A549 (cell line): Measurements from ENCODE around the gene MND1. TPM values are rescaled to one million over a fixed set of nuclear protein-coding genes. Genes with fewer than 3 reads are reported as not detected.

ENCODE experiments used
- ATAC-seq, 2 experiments: fragments of 200-7000 bp in 1 of 2; fragments of >200 bp in 1 of 2; cut with Nextera tagmentation in 1 of 2; cut with Tn5 transposase in 1 of 2; 3 replicates each; pipeline versions ENCODE4 v1.8.0 to v1.9.1; 2018 to 2020; ENCODE audit warnings: mild to moderate bottlenecking in 1 of 2, moderate library complexity in 1 of 2
- CTCF ChIA-PET: fragments of 300-600 bp; sonication (Branson Sonifier 250); formaldehyde crosslinking; extraction: SDS; loops from one replicate; lab custom pipeline; 2021; ENCODE audit warnings: antibody characterized with exemption, inconsistent platforms; lab: Yijun Ruan, JAX
- POLR2A ChIA-PET: fragments of 350-600 bp; formaldehyde crosslinking; extraction: SDS; loops from one replicate; lab custom pipeline; 2021; ENCODE audit warnings: antibody characterized with exemption, inconsistent platforms; lab: Yijun Ruan, JAX
- DNase-seq, 2 experiments: peaks; one replicate each; pipeline versions ENCODE4 v3.0.0 to v3.0.0-alpha.2; 2011 to 2016; ENCODE audit warnings: low read depth in 1 of 2, low spot score in 1 of 2
- FAIRE-seq: peaks from 2 replicates; lab custom pipeline; 2011; peaks lifted over from hg19 to GRCh38; lab: Jason Lieb, UNC
- H3K27ac ChIP-seq, 2 experiments: fragments of >200 bp; sonication (Bioruptor Twin); formaldehyde crosslinking; 3 replicates each; pipeline ENCODE4 v1.5.1; 2016 to 2017
- H3K4me1 ChIP-seq: fragments of >200 bp; sonication (Bioruptor Twin); formaldehyde crosslinking; 3 replicates; pipeline ENCODE4 v1.6.1; 2016
- H3K4me2 ChIP-seq: fragments of >200 bp; sonication (Bioruptor Twin); formaldehyde crosslinking; 3 replicates; pipeline ENCODE4 v1.6.1; 2016
- H3K4me3 ChIP-seq: fragments of >200 bp; sonication (Bioruptor Twin); formaldehyde crosslinking; 3 replicates; pipeline ENCODE4 v1.5.1; 2016
- H3K9me3 ChIP-seq: fragments of >200 bp; sonication (Bioruptor Twin); formaldehyde crosslinking; 3 replicates; pipeline ENCODE4 v1.6.1; 2016
- CBX8 ChIP-seq: fragments of 200-600 bp; sonication (generic); IDR thresholded peaks from 2 replicates; pipeline ENCODE4 v1.6.1; 2016
- EHF ChIP-seq: fragments of 250-450 bp; sonication (Bioruptor Pico); IDR thresholded peaks from 2 replicates; pipeline ENCODE4 v1.5.0; 2020; ENCODE audit warnings: mild to moderate bottlenecking
- ESRRA ChIP-seq: fragments of 150-350 bp; IDR thresholded peaks from 2 replicates; pipeline ENCODE4 v1.6.1; 2014; ENCODE audit warnings: mild to moderate bottlenecking, low read length, borderline replicate concordance
- FOSL2 ChIP-seq, 2 experiments: fragments of 450-650 bp in 1 of 2; fragments of >200 bp in 1 of 2; sonication (Bioruptor Twin) in 1 of 2; formaldehyde crosslinking; IDR thresholded peaks; 2 replicates each; pipeline versions ENCODE4 v1.5.0 to v1.6.1; 2016 to 2020; ENCODE audit warnings: mild to moderate bottlenecking in 1 of 2, moderate library complexity in 1 of 2
- HDAC2 ChIP-seq: fragments of 200-600 bp; sonication (generic); IDR thresholded peaks from 2 replicates; pipeline ENCODE4 v1.6.1; 2016
- HEYL ChIP-seq: fragments of 250-450 bp; sonication (Bioruptor Pico); IDR thresholded peaks from 2 replicates; pipeline ENCODE4 v1.8.0; 2021; ENCODE audit warnings: mild to moderate bottlenecking, moderate library complexity
- HOXA7 ChIP-seq: fragments of 250-450 bp; sonication (Bioruptor Pico); IDR thresholded peaks from 2 replicates; pipeline ENCODE4 v1.5.0; 2020; ENCODE audit warnings: mild to moderate bottlenecking, moderate library complexity
- JUN ChIP-seq, 2 experiments: fragments of >200 bp; sonication (Bioruptor Twin); formaldehyde crosslinking; IDR thresholded peaks; 2 replicates in 1 of 2; 3 replicates in 1 of 2; pipeline ENCODE4 v1.6.1; 2016 to 2017
- NR3C1 ChIP-seq: fragments of >200 bp; sonication (Bioruptor Twin); formaldehyde crosslinking; IDR thresholded peaks from 3 replicates; pipeline ENCODE4 v1.6.1; 2017
- PHF8 ChIP-seq: fragments of 200-600 bp; sonication (generic); IDR thresholded peaks from 2 replicates; pipeline ENCODE4 v1.6.1; 2016; ENCODE audit warnings: low read depth, mild to moderate bottlenecking, antibody characterized with exemption, moderate library complexity, borderline replicate concordance
- RAD21 ChIP-seq, 2 experiments: fragments of >200 bp in 1 of 2; sonication (Bioruptor Twin) in 1 of 2; formaldehyde crosslinking in 1 of 2; IDR thresholded peaks in 1 of 2; conservative IDR thresholded peaks in 1 of 2; 2 replicates in 1 of 2; 3 replicates in 1 of 2; pipeline ENCODE4 v1.6.1; 2012 to 2018; ENCODE audit warnings: inconsistent platforms in 1 of 2
- RCOR1 ChIP-seq: fragments of 150-350 bp; IDR thresholded peaks from 2 replicates; pipeline ENCODE4 v1.6.1; 2014; ENCODE audit warnings: antibody characterized with exemption, low read length, low read depth
- RFX5 ChIP-seq: fragments of 450-650 bp; IDR thresholded peaks from 2 replicates; pipeline ENCODE4 v1.7.1; 2014; ENCODE audit warnings: antibody characterized with exemption, mild to moderate bottlenecking, moderate library complexity
- RNF2 ChIP-seq: fragments of 200-600 bp; sonication (generic); IDR thresholded peaks from 2 replicates; pipeline ENCODE4 v1.6.1; 2016; ENCODE audit warnings: low read depth, mild to moderate bottlenecking, antibody characterized with exemption, moderate library complexity, borderline replicate concordance
- TP53 ChIP-seq: fragments of 250-450 bp; sonication (Bioruptor Pico); IDR thresholded peaks from 2 replicates; pipeline ENCODE4 v1.5.0; 2021; ENCODE audit warnings: mild to moderate bottlenecking, moderate library complexity
- ZSCAN20 ChIP-seq: fragments of 250-450 bp; sonication (Bioruptor Pico); IDR thresholded peaks from 2 replicates; pipeline ENCODE4 v1.8.0; 2022; ENCODE audit warnings: mild to moderate bottlenecking, moderate library complexity
- WGBS: methylation state at CpG from one replicate; pipeline ENCODE4 v1.1.6; 2017; ENCODE audit errors: missing lambda C conversion rate; 5-methylcytosine and 5-hydroxymethylcytosine counted together
- polyA plus RNA-seq, 4 experiments: library from polyadenylated mRNA; depleted of rRNA in 3 of 4; stranded (reverse); fragments of >200 nt; fragmentation: RNase III in 1 of 4; extraction: RNeasy Plus Mini Kit Qiagen cat#74134 plus additional on column Dnase treatment in 1 of 4; gene quantifications; 2 replicates in 3 of 4; 3 replicates in 1 of 4; pipeline ENCODE4 v1.2.3, GENCODE V29; 2011 to 2017
- TF ChIP-seq, protein P1 (sequence below): fragments of 150-350 bp; IDR thresholded peaks from 2 replicates; pipeline ENCODE4 v1.6.1; 2014; ENCODE audit warnings: low read depth, mild to moderate bottlenecking, low read length
- TF ChIP-seq, protein P2 (sequence below): fragments of >200 bp; sonication (Bioruptor Twin); formaldehyde crosslinking; IDR thresholded peaks from 3 replicates; pipeline ENCODE4 v1.5.1; 2016
- TF ChIP-seq, protein P3 (sequence below): fragments of >200 bp; sonication (Bioruptor Twin); formaldehyde crosslinking; IDR thresholded peaks from 3 replicates; pipeline ENCODE4 v1.6.1; 2016
- TF ChIP-seq, protein P4 (sequence below): fragments of 250-450 bp; sonication (Bioruptor Pico); IDR thresholded peaks from 2 replicates; pipeline ENCODE4 v1.5.0; 2021; ENCODE audit warnings: mild to moderate bottlenecking, moderate library complexity, borderline replicate concordance
- TF ChIP-seq, protein P5 (sequence below): fragments of >200 bp; sonication (Bioruptor Twin); formaldehyde crosslinking; IDR thresholded peaks from 2 replicates; pipeline ENCODE4 v1.6.1; 2016

The MND1 gene
- polyA plus RNA-seq, 2 of the 4 experiments (the other 2 are of a cell fraction): 16.3 to 16.6 TPM

DNA sequence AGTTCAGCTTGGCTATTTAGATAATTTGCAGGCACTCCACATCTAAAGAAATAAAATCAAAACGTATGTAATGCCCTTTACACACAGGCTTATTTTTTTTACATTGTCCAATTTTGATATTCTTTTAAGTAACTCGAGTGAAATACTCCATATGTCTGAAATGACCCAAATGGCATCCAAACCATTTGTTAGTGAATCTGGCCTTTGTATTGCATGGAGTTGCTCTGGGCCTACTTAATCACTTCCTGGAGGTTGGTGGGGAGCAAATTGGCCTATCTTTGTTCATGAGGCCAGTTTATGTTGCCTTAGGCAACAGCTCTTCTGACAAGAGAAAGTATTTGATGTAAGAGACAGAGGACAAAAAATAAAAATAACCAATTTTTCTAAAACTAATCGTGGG, 74.1 kb downstream of the MND1 start (continued):
- TF ChIP-seq, protein P1, sequence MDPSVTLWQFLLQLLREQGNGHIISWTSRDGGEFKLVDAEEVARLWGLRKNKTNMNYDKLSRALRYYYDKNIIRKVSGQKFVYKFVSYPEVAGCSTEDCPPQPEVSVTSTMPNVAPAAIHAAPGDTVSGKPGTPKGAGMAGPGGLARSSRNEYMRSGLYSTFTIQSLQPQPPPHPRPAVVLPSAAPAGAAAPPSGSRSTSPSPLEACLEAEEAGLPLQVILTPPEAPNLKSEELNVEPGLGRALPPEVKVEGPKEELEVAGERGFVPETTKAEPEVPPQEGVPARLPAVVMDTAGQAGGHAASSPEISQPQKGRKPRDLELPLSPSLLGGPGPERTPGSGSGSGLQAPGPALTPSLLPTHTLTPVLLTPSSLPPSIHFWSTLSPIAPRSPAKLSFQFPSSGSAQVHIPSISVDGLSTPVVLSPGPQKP: no peak

DNA sequence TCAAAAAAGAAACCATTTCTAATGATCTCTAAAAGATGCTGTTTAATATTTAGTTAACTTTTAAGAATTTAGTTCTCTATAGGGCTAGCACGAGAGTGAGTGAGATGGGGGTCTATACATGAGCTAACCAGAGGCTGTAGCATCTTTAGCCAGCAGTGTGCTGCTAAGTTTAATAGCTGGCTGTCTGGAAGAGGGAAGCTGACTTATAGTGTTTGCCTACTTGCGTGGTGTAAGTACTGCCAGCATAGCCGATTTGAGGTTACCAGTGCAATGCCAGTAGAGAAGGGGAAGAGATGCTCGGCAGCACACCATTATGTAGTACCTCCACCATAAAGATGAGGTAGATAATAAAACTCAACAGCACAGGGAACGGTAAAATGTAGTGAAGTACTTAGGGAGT, 74.5 kb downstream of the MND1 start:
- WGBS: 83% methylated on average over 5 of the region's 5 CpGs
- TF ChIP-seq JUN (IDR thresholded peaks at IDR 0.05): no peak
- TF ChIP-seq, protein P2, sequence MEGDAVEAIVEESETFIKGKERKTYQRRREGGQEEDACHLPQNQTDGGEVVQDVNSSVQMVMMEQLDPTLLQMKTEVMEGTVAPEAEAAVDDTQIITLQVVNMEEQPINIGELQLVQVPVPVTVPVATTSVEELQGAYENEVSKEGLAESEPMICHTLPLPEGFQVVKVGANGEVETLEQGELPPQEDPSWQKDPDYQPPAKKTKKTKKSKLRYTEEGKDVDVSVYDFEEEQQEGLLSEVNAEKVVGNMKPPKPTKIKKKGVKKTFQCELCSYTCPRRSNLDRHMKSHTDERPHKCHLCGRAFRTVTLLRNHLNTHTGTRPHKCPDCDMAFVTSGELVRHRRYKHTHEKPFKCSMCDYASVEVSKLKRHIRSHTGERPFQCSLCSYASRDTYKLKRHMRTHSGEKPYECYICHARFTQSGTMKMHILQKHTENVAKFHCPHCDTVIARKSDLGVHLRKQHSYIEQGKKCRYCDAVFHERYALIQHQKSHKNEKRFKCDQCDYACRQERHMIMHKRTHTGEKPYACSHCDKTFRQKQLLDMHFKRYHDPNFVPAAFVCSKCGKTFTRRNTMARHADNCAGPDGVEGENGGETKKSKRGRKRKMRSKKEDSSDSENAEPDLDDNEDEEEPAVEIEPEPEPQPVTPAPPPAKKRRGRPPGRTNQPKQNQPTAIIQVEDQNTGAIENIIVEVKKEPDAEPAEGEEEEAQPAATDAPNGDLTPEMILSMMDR: no peak
- TF ChIP-seq ZSCAN20 (CRISPR knock-in tag): no peak
- no peak for TF ChIP-seq HOXA7 (CRISPR knock-in tag)
- TF ChIP-seq, protein P3, sequence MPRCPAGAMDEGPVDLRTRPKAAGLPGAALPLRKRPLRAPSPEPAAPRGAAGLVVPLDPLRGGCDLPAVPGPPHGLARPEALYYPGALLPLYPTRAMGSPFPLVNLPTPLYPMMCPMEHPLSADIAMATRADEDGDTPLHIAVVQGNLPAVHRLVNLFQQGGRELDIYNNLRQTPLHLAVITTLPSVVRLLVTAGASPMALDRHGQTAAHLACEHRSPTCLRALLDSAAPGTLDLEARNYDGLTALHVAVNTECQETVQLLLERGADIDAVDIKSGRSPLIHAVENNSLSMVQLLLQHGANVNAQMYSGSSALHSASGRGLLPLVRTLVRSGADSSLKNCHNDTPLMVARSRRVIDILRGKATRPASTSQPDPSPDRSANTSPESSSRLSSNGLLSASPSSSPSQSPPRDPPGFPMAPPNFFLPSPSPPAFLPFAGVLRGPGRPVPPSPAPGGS: no peak
- TF ChIP-seq, protein P4, sequence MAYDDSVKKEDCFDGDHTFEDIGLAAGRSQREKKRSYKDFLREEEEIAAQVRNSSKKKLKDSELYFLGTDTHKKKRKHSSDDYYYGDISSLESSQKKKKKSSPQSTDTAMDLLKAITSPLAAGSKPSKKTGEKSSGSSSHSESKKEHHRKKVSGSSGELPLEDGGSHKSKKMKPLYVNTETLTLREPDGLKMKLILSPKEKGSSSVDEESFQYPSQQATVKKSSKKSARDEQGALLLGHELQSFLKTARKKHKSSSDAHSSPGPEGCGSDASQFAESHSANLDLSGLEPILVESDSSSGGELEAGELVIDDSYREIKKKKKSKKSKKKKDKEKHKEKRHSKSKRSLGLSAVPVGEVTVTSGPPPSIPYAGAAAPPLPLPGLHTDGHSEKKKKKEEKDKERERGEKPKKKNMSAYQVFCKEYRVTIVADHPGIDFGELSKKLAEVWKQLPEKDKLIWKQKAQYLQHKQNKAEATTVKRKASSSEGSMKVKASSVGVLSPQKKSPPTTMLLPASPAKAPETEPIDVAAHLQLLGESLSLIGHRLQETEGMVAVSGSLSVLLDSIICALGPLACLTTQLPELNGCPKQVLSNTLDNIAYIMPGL (CRISPR knock-in tag): no peak
- no peak for TF ChIP-seq FOSL2 (IDR thresholded peaks at IDR 0.05)
- no peak for TF ChIP-seq FOSL2 (CRISPR knock-in tag; IDR thresholded peaks at IDR 0.05)
- TF ChIP-seq, protein P5, sequence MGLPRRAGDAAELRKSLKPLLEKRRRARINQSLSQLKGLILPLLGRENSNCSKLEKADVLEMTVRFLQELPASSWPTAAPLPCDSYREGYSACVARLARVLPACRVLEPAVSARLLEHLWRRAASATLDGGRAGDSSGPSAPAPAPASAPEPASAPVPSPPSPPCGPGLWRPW: no peak
- TF ChIP-seq, all 56 proteins: peak for 0
- H3K4me2 ChIP-seq: no peak overlapping the region
- ChIA-PET CTCF (no interaction called here), POLR2A (no interaction called here)
- DNase-seq (no peak), ATAC-seq (no peak), FAIRE-seq (no peak)
- no peaks in the 10 kb centered on the region for H3K9me3 ChIP-seq
- H3K4me1 ChIP-seq: no peaks in the 10 kb centered on the region
- no peak overlapping the region for H3K27ac ChIP-seq
- no peak overlapping the region for H3K4me3 ChIP-seq

DNA sequence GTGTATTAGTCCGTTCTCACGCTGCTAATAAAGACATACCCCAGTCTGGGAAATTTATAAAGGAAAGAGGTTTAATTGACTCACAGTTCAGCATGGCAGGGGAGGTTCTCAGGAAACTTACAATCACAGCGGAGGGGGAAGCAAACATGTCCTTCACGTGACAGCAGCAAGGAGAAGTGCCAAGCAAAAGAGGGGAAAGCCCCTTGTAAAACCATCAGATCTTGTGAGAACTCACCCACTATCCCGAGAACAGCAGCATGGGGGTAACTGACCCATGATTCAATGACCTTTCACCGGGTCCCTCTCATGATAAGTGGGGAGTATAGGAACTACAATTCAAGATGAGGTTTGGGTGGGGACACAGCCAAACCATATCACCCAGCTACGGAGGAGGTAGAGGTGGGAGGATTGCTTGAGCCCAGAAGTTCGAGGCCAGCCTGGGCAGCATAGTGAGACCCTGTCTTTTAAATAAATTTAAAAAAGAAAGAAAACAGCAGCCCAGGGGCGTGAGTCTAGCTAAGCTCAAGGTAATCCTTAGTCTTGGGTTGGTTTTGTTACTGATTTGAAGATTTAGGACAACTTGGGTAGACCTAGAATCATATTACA, 75.3 kb downstream of the MND1 start:
- whole genome bisulfite sequencing: 75% methylated on average over 9 of the region's 9 CpGs
- no peak for TF ChIP-seq TP53
- no peak for TF ChIP-seq JUN (IDR thresholded peaks at IDR 0.05)
- POLR2A ChIA-PET: no interaction called here

DNA sequence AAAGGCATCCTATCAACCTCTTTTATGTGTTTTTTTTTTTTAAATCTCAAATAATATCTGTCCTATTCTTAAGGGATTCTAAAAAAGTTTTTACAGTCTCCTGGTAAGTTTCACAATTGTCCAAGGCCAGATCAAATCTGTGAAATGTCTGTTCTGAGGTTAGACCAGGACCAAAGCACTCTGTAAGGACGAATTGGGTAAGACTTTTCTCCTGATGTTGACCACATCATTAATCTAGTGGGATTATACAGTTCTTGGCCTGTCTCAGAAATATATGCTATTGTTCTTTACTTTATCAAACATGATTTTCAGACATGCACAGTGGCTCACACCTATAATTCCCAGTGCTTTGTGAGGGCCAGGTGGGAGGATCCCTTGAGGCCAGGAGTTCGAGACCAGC, 75.9 kb downstream of the MND1 start:
- DNase-seq: no peak
- ChIA-PET POLR2A (no interaction called here), CTCF (interaction anchor here (0.7 to 0.9 kb wide), 2 partner anchors 9 to 24 kb away, joined by 3 read pairs; no protein-coding TSS in a partner anchor)
- TF ChIP-seq, protein P5: no peak
- TF ChIP-seq RAD21 (conservative IDR thresholded peaks at IDR 0.05 in 1 of 2, IDR thresholded peaks at IDR 0.05 in 1 of 2) (no peak), HDAC2 (no peak), RFX5 (no peak), HOXA7 (CRISPR knock-in tag) (no peak), EHF (CRISPR knock-in tag) (no peak), NR3C1 (no peak), RCOR1 (no peak), JUN (IDR thresholded peaks at IDR 0.05) (no peak), HEYL (CRISPR knock-in tag) (no peak), ESRRA (no peak), CBX8 (no peak), PHF8 (no peak), RNF2 (no peak)
- TF ChIP-seq, protein P2: no peak
- FAIRE-seq: no peak
- H3K9me3 ChIP-seq: no peaks in the 10 kb centered on the region
- no peak overlapping the region for H3K4me2 ChIP-seq
- no peak overlapping the region for H3K4me3 ChIP-seq
- H3K27ac ChIP-seq: no peak overlapping the region
- ATAC-seq: no peak
- no peaks in the 10 kb centered on the region for H3K4me1 ChIP-seq
- WGBS: 90% methylated on average over 2 of the region's 2 CpGs

More for the DNA sequence above, 75.3 kb downstream of the MND1 start:
- DNase-seq: no peak
- no peak for ATAC-seq
- no peak for FAIRE-seq
- Histone ChIP-seq H3K9me3 (no peaks in the 10 kb centered on the region), H3K27ac (no peak overlapping the region), H3K4me2 (no peak overlapping the region), H3K4me1 (no peaks in the 10 kb centered on the region), H3K4me3 (no peak overlapping the region)
- CTCF ChIA-PET: interaction anchor here (0.9 kb wide), 1 partner anchor 10 kb away, joined by 3 read pairs; no protein-coding TSS in a partner anchor
